Stimulated activated CD4-positive, alpha-beta T cell treated with anti-CD3 and anti-CD28 coated beads, Interleukin-15, amount 100 ng/mL, for 24 hours (primary cell): Measurements from ENCODE around the gene CCDC57.

ENCODE experiments used
- DNase-seq: peaks from one replicate; pipeline ENCODE4 v3.0.0-alpha.2; 2020

CCDC57 gene

DNA sequence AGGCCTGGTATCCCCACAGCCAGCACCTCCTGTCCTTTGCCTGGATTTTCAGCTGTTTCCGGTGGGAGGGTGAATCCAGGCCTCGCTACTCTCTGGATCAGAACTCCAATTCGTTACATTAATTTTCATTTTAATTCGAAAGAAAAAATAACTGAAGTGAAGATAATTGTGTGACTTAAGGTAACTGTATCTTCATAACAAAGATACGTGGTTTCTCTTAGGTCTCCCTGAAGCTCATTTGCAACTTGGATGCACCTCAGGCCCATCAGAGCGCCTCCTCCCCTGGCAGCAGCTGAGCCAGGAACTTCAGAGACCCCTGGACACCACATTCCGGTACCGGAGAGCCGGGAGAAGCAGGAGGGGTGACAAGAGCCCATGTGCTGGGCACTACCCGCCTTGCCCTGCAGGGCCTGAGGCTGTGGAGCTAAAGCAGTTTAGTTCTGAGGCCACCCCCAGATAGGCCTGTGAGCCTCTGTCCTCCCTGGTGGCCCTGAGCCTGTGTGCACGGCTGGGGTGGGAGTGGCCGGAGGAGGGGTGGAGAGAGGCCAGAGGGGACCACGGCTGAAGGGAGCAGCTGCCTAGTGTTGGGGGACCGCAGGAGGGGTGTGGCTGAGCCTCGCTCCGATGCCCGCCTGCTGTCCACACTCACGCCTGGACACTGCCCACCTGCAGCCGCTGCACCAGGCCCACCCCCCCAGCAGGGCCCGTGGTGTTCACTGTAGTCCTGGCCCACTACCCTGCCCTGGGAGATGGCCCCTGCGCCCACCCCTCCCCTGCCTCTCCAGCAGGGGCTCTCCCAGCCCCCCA lies 135.7 kb downstream of the CCDC57 start:
- DNase-seq = no peak

DNA sequence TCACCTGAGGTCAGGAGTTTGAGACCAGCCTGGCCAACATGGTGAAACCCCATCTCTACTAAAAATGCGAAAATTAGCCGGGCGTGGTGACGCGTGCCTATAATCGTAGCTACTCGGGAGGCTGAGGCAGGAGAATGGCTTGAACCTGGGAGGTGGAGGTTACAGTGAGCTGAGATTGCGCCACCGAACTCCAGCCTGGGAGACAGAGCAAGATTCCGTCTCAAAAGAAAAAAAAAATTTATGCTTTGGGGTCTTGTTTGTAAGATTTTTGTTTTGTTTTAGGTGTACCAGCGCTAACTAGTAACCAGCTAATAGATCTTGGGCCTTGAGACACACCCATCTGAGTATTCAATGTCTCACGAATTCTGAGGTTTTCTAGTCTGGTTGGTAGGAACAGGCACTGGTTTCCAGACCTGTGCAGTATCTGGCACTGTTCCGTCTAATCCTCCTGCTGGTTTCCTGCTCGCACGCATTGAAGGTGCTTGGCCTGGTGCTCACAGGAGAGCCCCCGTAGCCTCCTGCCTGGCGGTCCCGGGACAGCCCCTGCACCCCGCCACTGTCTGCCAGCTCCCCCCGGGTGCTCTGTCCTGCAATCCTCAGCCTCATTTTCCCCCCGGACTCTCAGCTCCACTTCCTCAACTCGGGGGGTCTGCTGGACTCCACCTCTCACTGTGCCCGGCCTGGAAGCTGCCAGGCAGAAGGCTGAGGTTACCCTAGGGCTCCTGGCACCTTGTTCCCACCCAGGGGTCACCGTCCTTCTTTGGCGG lies 136.4 kb downstream of the CCDC57 start:
- no peak for DNase-seq

DNA sequence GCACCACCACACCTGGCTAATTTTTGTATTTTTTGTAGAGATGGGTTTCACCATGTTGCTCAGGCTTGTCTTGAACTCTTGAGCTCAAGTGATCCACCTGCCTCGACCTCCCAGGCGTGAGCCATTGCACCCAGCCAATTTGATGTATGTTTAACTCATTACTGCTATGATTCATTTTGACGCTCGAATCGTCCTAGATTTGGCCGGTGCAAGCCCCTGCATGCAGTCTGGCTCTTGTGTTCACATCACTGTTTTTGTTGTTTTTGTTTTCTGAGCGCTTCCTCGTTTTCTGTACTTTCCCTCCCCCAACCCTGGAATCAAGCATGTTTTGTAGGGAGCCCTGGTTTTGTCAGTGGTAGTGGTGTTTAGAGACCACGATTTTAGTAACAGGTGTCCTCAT lies 139.2 kb downstream of the CCDC57 start:
- no peak for DNase-seq

DNA sequence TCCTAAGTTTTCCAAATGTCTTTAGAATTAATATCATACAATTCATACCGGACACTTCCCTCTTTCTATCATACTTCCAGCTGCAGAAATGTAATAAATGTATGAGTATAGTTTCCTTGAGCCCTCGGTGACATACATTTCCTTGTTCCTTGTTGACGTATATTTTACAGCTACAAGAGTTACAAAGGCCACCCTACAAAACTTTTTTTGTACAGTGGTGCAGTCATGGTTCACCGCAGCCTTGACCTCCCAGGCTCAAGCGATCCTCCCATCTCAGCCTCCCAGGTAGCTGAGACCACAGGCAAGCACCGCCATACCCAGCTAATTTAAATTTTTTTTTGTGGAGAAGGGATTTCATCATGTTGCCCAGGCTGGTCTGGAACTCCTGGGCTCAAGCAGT lies 139.8 kb downstream of the CCDC57 start:
- no peak for DNase-seq

- DNase-seq = no peak
Observed at GRCh38 chr17:82070611-82071010, 142.0 kb downstream of the CCDC57 start.

DNA sequence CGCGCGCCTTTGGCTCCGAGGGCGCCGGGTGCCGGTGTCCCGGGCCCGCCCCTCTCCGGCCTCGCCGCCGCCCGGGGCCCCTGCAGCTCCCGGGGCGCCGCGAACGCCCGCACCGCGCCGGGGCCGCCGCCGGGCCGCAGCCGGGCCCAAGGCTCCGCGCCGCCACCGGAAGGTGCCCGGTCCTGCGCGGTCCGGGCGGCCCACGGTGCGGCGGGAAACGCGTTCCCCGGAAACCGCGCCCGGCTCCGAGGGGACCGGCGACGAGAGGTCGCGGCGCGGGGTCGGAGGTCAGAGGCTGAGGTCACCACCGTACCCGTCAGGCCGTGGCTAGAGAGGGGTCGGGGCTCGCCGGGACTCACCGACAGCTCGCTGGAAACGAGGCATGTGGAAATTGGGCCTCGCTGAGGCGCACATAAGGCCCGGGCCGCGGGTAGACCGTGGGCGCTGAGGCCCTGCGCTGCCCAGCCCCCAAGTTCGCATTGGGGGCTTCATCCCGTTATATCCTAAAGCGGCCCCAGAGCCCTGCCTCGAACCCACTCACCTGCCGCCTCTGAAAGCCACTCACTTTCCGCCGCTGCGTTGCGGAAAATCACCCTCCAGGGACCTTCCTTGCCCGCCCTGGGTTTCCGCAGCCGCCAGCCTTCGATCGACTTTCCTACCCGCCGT lies 146.9 kb downstream of the CCDC57 start, which contains the start of gene DUS1L:
TSS of gene DUS1L (minus strand) at position 167 of the 666 bp plus-strand sequence. CDS start 745 bp downstream, outside the sequence.
- peak; percentile 77 for DNase-seq

DNA sequence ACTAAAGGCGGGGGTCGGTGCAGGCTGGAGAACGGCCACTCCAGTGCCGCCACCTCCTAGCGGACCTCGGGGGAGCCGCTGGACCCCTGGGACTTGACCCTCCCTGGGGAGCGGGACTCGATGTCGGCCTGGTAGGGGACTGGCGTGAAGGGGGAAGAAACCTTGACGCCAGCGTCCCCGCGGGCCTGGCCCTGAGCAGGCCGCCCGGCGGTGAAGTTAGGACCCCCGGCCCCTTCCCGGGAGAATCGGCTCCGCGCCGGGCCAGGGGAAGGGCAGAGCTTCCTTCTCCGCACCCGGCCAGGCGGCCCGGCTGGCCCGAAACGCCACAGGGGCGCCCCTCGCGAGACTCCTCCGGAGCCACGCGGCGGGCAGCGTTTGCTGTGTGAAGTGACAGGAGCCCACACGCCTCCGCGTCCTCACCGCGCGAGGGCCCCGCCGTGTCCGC lies 147.4 kb downstream of the CCDC57 start:
- DNase-seq = peak; percentile 43

- peak; percentile 8 for DNase-seq
Observed at GRCh38 chr17:82064433-82065192, 148.0 kb downstream of the CCDC57 start.

DNA sequence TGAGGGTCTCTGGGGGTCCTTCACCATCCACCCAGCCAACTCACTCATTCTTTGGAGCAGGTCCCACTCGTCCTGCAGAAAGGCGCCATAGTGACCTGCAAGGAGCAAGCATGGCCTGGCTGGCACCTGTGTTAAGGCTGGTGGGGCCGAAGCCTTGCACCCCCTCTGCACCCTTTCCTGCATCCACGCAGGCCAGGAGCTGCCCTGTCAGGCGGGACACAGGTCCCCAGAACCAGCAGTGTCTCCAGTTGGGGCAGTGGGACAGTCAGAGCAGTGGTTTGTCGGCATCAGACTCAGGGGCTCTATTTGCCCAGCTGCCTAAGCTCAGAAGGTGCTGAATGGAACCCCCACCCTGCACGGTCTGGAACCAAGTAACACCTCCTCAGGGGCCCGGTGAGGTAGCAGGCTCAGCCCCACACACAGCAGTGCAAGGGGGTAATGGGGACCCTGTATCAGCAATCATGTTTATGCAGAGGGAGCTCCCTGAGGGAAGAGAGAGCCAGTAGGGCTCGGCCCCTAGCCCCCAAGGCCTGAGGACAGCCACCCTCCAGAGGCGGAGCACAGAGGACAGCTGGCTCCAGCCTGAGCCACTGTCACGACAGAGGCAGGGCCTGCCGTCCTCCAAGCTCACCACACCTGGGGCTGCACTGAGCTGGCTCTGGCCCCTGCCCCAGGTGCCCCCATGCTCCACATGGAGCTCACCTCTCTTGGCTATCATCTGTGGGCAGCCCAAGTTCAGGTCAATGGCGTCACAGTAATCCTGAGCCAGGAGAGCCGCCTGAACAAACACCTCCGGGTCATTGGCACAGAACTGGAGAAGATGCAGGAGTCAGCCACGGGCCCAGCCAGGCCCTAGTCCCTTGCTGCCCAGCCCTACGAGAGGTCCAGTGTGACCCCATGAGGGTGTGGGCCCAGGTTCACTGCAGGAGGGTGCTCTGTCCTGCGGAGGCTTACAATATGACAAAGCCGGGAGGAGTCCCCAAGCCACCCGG lies 148.9 kb downstream of the CCDC57 start:
- DNase-seq = no peak

GRCh38 chr17:82062984-82063368 lies 149.7 kb downstream of the CCDC57 start:
- DNase-seq = no peak

GRCh38 chr17:82062076-82062983 lies 150.3 kb downstream of the CCDC57 start:
- DNase-seq = peak; percentile 3

- no peak for DNase-seq
Observed at GRCh38 chr17:82061047-82061925, 151.4 kb downstream of the CCDC57 start.

GRCh38 chr17:82060614-82061013 lies 152.0 kb downstream of the CCDC57 start:
- DNase-seq = peak; percentile 2

DNA sequence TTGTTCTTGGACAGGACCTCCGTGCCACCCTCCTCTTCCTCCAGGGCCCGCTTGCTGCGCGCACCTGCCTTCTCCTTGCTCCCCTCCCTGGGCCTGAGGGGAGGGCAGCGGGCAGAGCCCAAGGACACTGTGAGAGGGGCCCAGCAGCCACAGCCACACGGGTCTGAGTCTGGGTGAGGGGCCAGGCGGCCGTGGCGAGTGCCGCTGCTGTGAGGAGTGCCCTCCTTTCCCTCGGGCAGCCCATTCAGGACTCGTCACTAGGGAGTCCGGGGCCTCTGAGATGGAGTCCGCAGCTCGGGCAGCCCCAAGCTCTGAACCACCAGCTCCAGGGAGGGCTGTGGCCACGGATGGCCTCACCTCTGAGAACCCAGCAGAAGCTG lies 152.7 kb downstream of the CCDC57 start:
- DNase-seq = no peak

- peak; percentile 4 for DNase-seq
Observed at GRCh38 chr17:82059272-82060000, 153.2 kb downstream of the CCDC57 start.

- DNase-seq = peak; percentile 2
Observed at GRCh38 chr17:82058855-82059249, 153.8 kb downstream of the CCDC57 start.

- peak; percentile 4 for DNase-seq
Observed at GRCh38 chr17:82058230-82058854, 154.3 kb downstream of the CCDC57 start.
